ENCODE data around the gene GLP1R.

Gene GLP1R

DNA sequence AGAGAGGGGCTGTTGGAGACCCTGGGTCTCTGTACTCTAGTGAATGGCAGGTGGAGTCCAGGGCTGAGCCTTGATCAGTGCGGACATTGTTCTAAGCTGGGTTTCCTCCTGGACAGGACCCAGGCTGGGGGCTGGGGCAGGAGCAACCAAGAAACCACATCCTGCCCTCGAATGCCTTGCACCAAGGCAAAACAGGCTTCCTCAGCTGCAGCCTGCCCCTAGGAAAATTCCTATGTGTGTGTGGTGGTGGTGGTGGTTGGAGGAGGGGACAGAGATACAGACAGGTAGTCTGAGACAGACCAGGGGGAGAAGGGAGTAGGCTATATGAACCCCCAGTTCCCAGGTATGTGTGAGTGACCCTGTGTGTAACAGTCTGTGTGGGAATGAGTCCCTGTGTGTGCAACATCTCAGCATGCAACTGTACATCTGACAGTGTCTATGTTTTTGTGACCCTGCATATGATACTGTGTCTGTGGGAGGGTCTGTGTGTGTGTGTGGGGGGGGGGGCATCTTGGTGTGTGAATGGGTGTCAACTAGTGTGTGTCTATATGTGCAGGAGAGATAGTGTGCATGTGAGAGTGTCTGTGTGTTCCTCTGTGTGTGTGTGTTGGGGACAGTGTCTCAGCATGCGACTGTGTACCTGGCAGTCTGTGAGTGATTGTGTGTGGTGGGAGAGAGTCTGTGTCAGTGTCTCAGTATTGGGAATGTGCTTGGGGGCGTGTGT, 3.0 kb downstream of the GLP1R start:
- H3K4me3 ChIP-seq (ENCODE audit: low read length): no peak overlapping the region
- TF ChIP-seq CTCF (IDR thresholded peaks at IDR 0.05; ENCODE audit: insufficient read depth, low read depth, low read length, missing control alignments): no peak
- DNase-seq (ENCODE audit: low read depth): peak; percentile 16

DNA sequence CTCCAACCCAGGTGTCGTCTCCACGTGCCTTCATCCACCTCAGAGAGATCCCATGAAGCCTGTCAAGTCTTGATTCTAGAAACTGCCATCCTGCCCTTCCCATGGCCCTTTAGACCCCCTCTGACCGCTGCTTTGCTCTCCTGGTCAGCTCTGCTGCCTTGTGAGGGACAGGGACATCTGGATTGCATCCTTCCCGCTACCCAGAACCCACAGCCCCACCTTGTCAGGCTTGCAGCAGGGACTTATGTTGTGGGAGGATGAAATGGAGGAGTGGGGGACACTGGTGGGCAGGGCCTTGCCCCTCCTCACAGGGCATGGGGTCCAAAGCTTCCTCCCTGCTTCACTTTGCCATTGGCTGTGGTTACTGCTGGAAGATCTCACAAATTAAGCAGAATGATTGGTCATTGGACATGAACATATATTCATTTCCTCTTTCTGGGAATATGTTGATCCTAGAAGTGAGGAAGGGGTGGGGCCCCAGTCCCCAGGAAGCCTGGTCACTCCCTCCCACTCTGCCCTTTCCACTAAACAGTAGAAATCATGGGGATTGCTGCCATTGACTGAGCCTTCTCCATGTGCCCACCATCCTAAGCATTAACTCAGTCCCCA, 4.5 kb downstream of the GLP1R start:
- no peak for TF ChIP-seq CTCF (IDR thresholded peaks at IDR 0.05; ENCODE audit: insufficient read depth, low read depth, low read length, missing control alignments)
- no peak overlapping the region for H3K4me3 ChIP-seq (ENCODE audit: low read length)
- no peak for DNase-seq (ENCODE audit: low read depth)

DNA sequence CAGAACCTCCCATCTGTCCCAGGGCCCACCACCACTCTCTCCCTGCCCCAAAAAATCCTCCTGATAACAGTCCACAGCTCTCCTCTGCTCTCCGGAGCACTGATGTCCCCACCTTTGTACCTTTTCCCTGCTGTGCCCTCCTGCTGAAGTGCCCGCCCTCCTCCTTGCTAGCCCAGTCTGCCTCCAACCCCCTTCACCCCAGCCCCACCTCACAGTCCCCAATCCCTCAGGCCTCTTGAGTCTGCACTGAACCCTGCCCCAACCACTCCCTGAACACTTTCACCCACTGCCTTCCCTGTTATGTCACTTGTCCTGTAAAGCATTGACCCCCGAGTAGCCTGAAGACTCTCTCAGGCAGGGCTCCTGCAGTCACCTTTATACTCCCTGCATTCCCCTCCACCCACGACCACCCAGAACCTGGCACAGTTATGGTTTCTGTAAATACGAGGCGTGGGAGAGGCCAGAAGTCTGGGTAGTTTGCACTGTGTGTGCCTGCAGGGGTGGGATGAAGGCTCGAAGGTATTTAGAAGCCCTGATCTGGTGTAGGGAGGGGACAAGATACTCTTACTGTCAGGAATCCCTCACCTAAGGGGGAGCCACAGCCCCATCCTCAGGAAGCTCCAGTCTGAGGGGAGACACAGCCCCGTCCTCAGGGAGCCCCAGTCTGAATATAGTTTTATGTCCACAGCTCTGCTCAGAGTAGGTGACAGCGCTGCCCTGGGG, 5.4 kb downstream of the GLP1R start:
- no peak for TF ChIP-seq CTCF (IDR thresholded peaks at IDR 0.05; ENCODE audit: insufficient read depth, low read depth, low read length, missing control alignments)
- no peak for DNase-seq (ENCODE audit: low read depth)
- no peak overlapping the region for H3K4me3 ChIP-seq (ENCODE audit: low read length)

- no peak overlapping the region for H3K4me3 ChIP-seq (ENCODE audit: low read length)
- DNase-seq (ENCODE audit: low read depth): no peak
- TF ChIP-seq CTCF (IDR thresholded peaks at IDR 0.05; ENCODE audit: insufficient read depth, low read depth, low read length, missing control alignments): no peak
These were observed 6.1 kb downstream of the GLP1R start for GRCh38 chr6:39054577-39055142.

DNA sequence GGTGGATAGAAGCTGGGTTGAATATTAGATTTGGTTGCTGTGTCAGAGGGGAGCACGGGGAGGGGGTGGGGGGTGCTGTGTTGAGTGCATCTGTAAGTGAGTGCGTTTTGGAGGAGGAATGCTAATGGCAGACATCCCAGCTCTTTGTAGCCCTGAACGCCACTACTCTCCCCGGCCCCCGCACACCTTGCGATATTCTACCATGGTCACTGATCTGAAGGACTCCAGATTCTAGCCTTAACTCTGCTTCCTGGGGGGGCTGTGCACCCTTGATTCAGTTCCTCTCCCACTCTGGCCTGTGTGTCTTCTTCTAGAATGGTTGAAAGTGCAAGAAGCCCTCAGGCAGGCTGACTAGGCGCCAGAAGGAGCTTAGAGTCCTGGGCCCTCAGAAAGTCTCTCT, 7.1 kb downstream of the GLP1R start:
- no peak for TF ChIP-seq CTCF (IDR thresholded peaks at IDR 0.05; ENCODE audit: insufficient read depth, low read depth, low read length, missing control alignments)
- no peak for DNase-seq (ENCODE audit: low read depth)
- H3K4me3 ChIP-seq (ENCODE audit: low read length): no peak overlapping the region

DNA sequence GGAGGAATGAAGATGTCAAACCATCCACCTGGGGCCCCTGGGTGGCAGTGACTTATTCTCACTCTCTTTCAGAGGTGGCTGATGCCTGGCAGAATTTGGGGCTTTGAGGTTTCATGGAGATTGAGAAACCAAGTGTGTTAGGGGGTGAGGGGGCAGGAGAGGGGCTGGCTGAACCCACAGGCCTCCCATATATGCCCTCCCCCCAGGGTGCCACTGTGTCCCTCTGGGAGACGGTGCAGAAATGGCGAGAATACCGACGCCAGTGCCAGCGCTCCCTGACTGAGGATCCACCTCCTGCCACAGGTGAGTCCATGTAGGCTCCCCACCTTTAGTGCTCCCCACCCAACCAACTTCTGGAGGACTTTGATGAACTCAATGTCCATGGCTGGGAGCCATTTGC, 7.6 kb downstream of the GLP1R start:
- no peak overlapping the region for H3K4me3 ChIP-seq (ENCODE audit: low read length)
- DNase-seq (ENCODE audit: low read depth): no peak
- no peak for TF ChIP-seq CTCF (IDR thresholded peaks at IDR 0.05; ENCODE audit: insufficient read depth, low read depth, low read length, missing control alignments)

Measured in epithelial cell of esophagus (primary cell).